Activated naive CD8-positive, alpha-beta T cell treated with anti-CD3 and anti-CD28 coated beads, Interleukin-2, amount 50 U/mL, for 24 hours (primary cell): ENCODE measurements around the gene TOMM7.

Experiments
- ATAC-seq: fragments of 150-1000 bp; cut with Tn5 transposase; one replicate; pipeline ENCODE4 v1.10.0; 2021
- DNase-seq: peaks from one replicate; pipeline ENCODE4 v3.0.0; 2021
- H3K27ac Mint-ChIP-seq: one replicate; pipeline ENCODE4 v1.8.0; 2021; ENCODE audit warnings: mild to moderate bottlenecking, mixed read lengths
- H3K27me3 Mint-ChIP-seq: one replicate; pipeline ENCODE4 v1.8.0; 2021; ENCODE audit warnings: mixed read lengths
- H3K36me3 Mint-ChIP-seq: one replicate; pipeline ENCODE4 v1.8.0; 2021; ENCODE audit warnings: low read depth, mixed read lengths
- H3K4me1 Mint-ChIP-seq: one replicate; pipeline ENCODE4 v1.8.0; 2021; ENCODE audit warnings: mixed read lengths
- H3K4me3 Mint-ChIP-seq: one replicate; pipeline ENCODE4 v1.8.0; 2021; ENCODE audit warnings: mild to moderate bottlenecking, moderate library complexity, mixed read lengths
- H3K9me3 Mint-ChIP-seq: one replicate; pipeline ENCODE4 v1.8.0; 2021; ENCODE audit warnings: mixed read lengths

Gene TOMM7

DNA sequence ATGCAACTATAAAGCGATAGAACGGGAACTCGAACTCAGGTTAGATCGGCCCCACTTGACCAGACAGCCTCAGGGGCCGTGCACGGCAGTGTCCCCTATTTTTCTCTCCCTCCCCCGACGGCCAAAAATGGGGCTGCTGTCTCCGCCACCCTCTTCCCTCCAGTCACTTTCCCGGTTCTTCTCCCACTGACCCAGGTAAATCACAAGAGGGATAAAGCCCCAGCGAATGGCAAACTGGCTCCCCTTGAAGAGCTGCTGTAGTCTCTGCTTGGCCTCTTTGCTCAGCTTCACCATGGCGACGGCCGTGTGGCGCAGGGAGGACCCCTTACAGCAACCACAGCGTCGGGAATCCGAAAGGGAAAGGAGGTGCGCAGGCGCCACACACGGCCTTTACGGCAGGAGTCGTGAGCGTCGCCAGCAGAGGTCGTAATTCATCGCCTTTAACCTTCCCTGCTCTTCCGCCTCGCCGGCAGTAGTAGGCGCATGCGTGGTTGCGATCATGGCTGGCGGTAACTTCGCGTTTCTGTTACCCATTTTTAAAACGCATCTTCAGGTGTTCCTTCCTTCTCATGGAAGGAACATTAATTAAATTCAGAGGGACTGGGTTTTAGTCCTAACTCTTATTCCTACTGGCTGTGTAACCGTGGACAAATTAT lies at the start of gene TOMM7:
Gene TOMM7 (minus strand): TSS at position 364 of the 656 bp plus-strand sequence. CDS start 70 bp downstream, at position 294.
- peak within 1 kb of the TSS; percentile 99 for H3K27ac Mint-ChIP-seq
- H3K4me3 Mint-ChIP-seq = peak within 1 kb of the TSS; percentile 99
- ATAC-seq (peak; percentile 96), DNase-seq (peak; percentile 86)
- H3K27me3 Mint-ChIP-seq = peaks cover 17% of the 10 kb centered on the region
- H3K36me3 Mint-ChIP-seq = peaks cover 26% of the 10 kb centered on the region
- H3K9me3 Mint-ChIP-seq = no peaks in the 10 kb centered on the region
- peaks cover 46% of the 10 kb centered on the region for H3K4me1 Mint-ChIP-seq

DNA sequence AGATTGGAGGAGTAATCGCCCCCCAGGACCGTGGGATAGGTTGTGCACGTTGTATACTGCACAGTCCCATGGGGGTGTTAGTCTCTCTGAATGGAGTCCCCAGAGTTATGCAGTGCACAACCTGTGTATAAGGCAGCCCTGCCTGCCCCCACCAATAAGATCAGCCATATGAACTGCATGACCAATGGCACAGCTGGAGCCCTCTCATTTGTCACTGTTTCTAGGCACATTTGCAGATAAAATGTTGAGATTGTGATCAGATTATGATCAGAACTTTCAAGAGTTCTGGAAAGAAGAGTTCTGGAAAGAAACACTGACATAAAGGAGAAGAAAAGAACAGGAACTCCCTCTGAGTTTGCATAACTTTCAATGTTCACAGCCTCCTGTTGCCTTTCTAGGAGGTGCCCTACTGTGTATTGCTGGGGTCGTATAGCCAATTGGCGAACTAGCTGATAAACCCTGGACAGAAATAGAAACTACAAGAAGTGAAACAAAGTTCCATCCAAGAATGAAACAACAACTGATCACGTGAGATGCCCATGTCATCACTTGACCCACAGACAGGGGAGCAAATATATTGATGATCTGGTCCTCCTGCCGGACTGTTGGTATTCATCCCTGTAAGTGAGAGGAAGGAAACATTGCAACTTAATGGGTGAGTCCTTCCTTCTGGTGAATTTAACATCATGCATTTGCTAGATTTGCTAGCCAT lies 49.6 kb upstream of the TOMM7 start:
- ATAC-seq (peak; percentile 73), DNase-seq (no peak)
- H3K27ac Mint-ChIP-seq = no peak overlapping the region
- H3K4me3 Mint-ChIP-seq = no peak overlapping the region
- no peaks in the 10 kb centered on the region for H3K27me3 Mint-ChIP-seq
- no peaks in the 10 kb centered on the region for H3K9me3 Mint-ChIP-seq
- H3K36me3 Mint-ChIP-seq = peaks cover 8% of the 10 kb centered on the region
- H3K4me1 Mint-ChIP-seq = peaks cover 11% of the 10 kb centered on the region

DNA sequence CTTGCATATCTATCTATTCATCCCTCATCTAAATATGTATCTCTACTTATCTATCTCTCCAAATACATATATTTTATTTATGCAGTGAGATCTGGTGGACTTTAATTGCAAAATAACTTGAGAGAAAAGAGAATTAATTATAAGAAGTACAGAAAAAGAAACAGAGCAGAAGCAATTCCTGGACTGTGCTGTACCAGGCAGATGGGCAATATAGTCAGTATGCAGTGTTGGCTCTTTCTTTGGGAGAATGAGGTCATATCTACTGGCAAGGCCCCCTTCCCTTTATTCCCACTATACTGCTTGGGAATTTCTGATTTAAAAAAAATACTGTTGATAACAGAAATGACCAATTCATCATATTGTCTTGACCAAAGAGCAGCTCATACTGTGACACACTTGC lies 49.0 kb upstream of the TOMM7 start:
- no peaks in the 10 kb centered on the region for H3K9me3 Mint-ChIP-seq

DNA sequence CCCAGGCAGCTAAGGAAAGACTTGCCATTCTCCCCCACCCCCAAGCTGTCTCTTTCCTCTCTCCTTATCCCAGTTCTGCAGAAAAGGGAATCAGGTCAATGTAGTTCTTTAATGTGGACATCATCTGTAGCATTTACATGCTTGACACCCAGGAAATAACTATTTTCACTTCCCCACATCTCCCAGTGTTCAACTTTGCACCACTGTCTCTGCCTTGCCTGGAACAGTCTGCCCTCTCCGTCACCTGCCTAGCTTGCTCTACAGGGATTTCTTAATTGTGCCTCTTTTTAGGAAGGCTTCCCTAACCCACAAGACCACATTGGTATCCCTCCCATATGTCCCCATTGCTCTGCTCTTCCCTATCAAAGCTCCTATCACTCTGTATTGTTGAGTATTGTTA lies 45.9 kb upstream of the TOMM7 start:
- no peaks in the 10 kb centered on the region for H3K9me3 Mint-ChIP-seq
- ATAC-seq (no peak), DNase-seq (no peak)
- H3K36me3 Mint-ChIP-seq = peaks cover 29% of the 10 kb centered on the region
- H3K27me3 Mint-ChIP-seq = no peaks in the 10 kb centered on the region
- H3K27ac Mint-ChIP-seq = no peak overlapping the region
- peaks cover 32% of the 10 kb centered on the region for H3K4me1 Mint-ChIP-seq
- no peak overlapping the region for H3K4me3 Mint-ChIP-seq

More for the DNA sequence above, 49.0 kb upstream of the TOMM7 start:
- ATAC-seq (no peak), DNase-seq (no peak)
- no peaks in the 10 kb centered on the region for H3K27me3 Mint-ChIP-seq
- H3K27ac Mint-ChIP-seq = no peak overlapping the region
- no peak overlapping the region for H3K4me3 Mint-ChIP-seq
- H3K36me3 Mint-ChIP-seq = peaks cover 10% of the 10 kb centered on the region
- H3K4me1 Mint-ChIP-seq = peaks cover 14% of the 10 kb centered on the region

DNA sequence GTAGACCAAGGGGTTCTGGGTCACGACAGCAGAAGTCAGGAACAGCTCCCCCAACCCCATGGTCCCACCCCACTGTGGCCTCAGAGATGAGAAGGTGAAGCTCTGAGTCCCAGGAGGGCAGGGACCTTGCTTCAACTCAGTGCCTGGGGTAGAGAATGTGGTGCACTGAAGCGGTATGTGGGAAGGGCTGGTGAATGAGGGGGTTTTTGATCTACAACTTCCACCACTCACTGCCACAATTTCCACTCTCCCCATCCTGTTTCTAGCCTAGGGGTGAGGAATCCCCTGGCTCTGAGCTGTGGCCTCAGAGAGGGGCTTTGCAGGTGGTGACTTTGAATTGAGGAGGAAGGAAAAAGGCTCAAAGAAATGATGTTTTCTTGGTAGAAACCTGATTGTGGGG lies 44.9 kb upstream of the TOMM7 start:
- no peak overlapping the region for H3K4me3 Mint-ChIP-seq

DNA sequence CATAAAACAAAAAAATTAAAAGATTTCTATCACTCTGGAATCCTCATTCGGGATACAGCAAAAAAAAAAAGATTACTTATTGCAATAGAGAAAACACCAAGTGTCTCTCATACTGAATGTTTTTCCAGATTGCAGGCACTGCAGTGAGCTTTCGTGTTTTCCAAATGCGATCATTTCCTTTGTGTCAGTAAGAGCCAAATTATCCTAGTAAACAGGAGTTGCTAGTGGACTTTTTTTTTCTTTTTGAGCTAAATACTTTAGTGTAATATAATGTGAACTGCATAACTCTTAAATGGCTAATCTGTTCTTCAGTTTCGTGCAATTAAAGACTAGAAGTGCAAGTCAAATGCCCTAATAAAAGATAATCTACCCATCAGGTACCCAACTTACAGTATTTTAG lies 44.4 kb upstream of the TOMM7 start:
- H3K9me3 Mint-ChIP-seq = no peaks in the 10 kb centered on the region
- DNase-seq (no peak), ATAC-seq (no peak)
- H3K36me3 Mint-ChIP-seq = peaks cover 35% of the 10 kb centered on the region
- H3K27me3 Mint-ChIP-seq = no peaks in the 10 kb centered on the region
- H3K27ac Mint-ChIP-seq = no peak overlapping the region
- H3K4me1 Mint-ChIP-seq = peaks cover 33% of the 10 kb centered on the region
- no peak overlapping the region for H3K4me3 Mint-ChIP-seq

More for the DNA sequence above, 44.9 kb upstream of the TOMM7 start:
- no peaks in the 10 kb centered on the region for H3K9me3 Mint-ChIP-seq
- H3K4me1 Mint-ChIP-seq = peaks cover 36% of the 10 kb centered on the region
- H3K27ac Mint-ChIP-seq = peak overlapping the region; percentile 34
- H3K27me3 Mint-ChIP-seq = no peaks in the 10 kb centered on the region
- DNase-seq = no peak
- ATAC-seq = no peak
- peaks cover 32% of the 10 kb centered on the region for H3K36me3 Mint-ChIP-seq

DNA sequence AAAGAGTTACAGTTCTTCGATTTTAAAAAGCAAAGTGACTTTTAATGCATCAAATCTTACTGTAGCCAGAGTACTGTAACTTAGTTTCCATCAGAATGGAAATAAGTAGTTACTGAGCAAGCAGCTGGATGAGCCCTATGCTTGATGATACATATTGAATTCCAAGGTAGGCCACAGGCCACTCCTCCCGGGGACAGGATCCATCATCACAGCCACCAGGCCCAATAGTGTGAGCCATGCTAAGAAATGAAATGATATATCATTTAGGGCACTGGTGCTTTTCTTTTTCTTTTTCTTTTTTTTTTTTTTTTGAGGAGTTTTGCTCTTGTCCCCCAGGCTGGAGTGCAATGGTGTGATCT lies 42.9 kb upstream of the TOMM7 start:
- Mint-ChIP-seq H3K27me3 (no peaks in the 10 kb centered on the region), H3K36me3 (peaks cover 43% of the 10 kb centered on the region), H3K4me1 (peaks cover 39% of the 10 kb centered on the region), H3K4me3 (no peak overlapping the region), H3K27ac (no peak overlapping the region), H3K9me3 (no peaks in the 10 kb centered on the region)
- no peak for DNase-seq
- ATAC-seq = no peak

DNA sequence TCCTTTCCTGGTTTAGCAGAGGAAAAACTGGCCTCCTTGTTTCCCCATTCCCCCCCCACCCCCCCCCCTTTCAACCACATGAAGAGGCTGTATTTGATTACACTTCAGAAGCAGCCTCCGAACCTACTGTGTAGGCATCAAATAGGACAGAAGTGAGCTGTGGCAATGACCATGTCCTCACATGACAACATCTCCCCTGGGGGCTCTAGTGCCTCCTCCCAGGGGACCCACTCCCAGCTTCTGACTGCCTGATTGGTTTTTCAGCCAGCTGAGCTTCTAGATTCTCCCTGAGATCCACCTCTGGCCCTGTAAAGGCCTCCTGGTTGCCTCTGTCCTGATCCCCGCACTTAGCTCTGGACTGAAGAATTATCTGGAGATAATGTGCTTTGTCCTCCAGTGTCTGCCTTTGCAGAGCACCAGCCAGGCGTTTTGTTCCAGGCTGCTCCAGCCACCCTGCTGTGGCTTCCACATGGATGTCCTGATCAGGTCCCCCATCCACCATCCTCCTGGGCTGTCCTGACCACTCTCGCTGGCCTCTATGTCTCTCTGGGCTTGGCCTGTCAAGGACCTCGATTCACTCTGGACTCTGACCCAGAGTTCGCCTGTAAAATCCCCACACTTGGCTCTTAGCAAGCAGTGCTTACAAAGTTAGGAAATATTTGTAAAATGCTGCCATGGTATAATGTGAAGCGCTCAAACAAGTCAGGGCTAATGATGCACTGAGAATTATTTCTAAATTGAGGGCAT lies 42.4 kb upstream of the TOMM7 start:
- Mint-ChIP-seq H3K4me3 (no peak overlapping the region), H3K4me1 (peaks cover 44% of the 10 kb centered on the region), H3K36me3 (peaks cover 45% of the 10 kb centered on the region), H3K27ac (no peak overlapping the region), H3K9me3 (no peaks in the 10 kb centered on the region), H3K27me3 (no peaks in the 10 kb centered on the region)
- DNase-seq (no peak), ATAC-seq (no peak)

DNA sequence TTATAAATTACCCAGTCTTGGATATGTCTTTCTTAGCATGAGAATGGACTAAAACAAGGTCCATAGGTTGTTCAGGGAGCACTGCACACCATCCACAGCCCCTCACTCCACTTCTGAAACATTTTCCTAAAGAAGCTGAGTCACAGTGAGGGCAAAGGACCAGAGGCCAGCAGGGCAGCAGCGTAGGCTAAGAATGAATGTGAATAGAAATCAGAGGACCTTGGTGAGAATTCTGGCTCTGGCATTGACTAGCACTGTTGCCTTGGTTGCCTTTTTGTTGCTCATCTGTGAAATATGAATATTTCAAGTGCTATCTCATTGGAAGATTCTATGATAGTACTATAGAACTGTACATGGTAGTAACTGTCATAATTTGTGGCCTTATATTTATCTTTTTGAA lies 41.7 kb upstream of the TOMM7 start:
- H3K4me3 Mint-ChIP-seq = no peak overlapping the region
- peaks cover 49% of the 10 kb centered on the region for H3K4me1 Mint-ChIP-seq
- no peak overlapping the region for H3K27ac Mint-ChIP-seq
- peaks cover 52% of the 10 kb centered on the region for H3K36me3 Mint-ChIP-seq
- H3K9me3 Mint-ChIP-seq = no peaks in the 10 kb centered on the region
- ATAC-seq = peak; percentile 2
- DNase-seq = no peak
- H3K27me3 Mint-ChIP-seq = no peaks in the 10 kb centered on the region

DNA sequence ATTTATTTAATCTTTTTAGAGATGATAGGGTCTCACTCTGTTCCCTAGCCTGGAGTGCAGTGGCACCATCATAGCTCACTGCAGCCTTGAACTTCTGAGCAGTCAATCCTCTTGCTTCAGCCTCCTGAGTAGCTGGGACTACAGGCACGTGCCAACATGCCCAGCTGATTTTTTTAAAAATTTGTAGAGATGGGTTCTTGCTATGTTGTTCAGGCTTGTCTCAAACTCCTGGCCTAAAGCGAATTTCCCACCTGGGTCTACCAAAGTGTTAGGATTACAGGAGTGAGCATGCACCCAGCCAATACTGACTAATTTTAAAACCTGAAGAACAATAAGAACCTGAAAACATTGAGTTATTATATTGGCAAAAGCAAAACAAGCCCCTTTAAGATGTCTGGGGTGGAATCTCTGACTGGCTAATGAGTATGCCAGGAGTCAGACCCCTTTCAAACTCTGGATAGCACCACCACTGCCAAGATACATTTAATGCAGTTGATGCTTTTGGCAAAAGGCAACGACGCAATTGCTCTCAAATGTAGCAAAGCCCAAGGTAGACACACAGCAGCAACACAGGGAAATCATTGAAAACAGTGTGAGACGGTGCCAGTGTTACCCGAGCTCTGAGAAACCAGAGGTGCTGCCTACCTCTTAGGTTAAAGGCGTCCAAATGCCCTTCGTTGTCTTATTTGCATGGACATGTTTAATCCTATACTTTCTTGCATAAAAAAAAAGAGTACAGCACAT lies 40.7 kb upstream of the TOMM7 start:
- ATAC-seq (no peak), DNase-seq (no peak)
- Mint-ChIP-seq H3K36me3 (peaks cover 57% of the 10 kb centered on the region), H3K4me3 (no peak overlapping the region), H3K9me3 (no peaks in the 10 kb centered on the region), H3K27ac (no peak overlapping the region), H3K27me3 (no peaks in the 10 kb centered on the region), H3K4me1 (peaks cover 58% of the 10 kb centered on the region)

DNA sequence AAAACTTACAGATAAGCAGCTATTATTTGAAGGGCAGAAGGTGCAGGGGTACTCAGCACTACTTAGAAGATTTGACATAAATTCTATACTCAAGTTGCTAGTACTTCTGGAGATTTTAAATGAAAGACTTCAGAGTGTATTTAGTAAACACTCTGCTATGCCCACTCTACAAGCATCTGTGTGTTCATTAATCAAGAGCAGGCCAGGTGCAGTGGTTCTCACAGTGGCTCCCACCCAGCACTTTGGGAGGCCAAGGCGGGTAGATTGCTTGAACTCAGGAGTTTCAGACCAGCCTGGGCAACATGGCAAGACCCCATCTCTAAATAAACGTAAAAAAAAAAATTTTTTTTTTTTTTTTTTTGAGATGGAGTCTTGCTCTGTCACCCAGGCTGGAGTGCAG lies 38.9 kb upstream of the TOMM7 start:
- Mint-ChIP-seq H3K4me1 (peaks cover 64% of the 10 kb centered on the region), H3K36me3 (peaks cover 70% of the 10 kb centered on the region)

DNA sequence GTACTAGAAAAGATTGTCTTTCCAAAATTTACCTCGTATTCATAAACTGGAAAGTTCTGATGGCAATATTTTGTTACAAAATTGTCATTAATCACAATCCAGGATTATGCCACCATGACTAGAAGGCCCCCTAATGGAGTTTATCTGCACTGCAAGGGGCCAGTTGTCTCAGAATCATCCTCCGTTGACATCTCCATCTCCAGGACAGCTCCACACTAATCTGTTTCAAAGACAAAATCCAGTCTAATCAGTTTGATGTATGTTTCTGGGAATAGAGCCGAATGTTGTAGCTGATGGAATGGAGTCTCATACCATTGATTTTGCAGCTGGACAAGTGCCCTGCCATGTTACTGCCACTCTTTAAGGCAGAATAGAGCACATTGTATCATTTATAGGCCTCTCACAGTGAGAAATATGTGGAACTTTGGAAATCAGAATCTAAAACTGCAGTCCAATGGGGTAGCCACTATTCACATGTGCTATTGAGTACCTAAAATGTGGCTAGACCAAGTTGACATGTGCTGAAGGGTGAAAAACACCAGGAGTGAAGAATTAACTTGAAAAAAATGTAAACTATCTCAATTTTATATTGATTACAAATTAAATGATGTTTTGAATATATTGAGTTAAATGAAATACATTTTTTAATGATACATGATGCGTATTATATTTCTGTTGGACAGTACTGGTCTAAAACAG lies 38.3 kb upstream of the TOMM7 start:
- peak; percentile 28 for DNase-seq
- no peak for ATAC-seq

More for the DNA sequence above, 38.9 kb upstream of the TOMM7 start:
- no peaks in the 10 kb centered on the region for H3K9me3 Mint-ChIP-seq
- no peaks in the 10 kb centered on the region for H3K27me3 Mint-ChIP-seq
- no peak overlapping the region for H3K27ac Mint-ChIP-seq
- DNase-seq (no peak), ATAC-seq (no peak)
- H3K4me3 Mint-ChIP-seq = no peak overlapping the region

DNA sequence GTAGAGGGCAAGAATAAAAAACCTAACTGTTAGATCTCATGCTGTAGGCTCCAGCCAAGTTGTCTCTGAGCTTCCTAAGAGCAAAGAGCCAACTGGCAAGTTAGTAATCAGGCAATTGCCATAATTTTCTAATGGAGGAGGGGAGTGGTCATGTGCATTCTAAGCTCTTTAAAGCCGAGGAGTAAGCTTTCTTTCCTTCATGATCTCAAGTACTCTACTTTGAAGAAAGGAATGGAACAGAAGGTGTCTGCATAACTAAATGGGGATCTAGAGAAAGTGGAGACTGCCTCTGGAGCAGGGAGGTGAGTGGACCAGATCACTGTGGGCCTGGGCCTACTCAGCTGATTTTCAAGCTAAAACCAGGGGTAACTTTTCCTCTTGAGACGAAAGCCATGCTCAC lies 37.7 kb upstream of the TOMM7 start:
- Mint-ChIP-seq H3K4me1 (peaks cover 66% of the 10 kb centered on the region), H3K9me3 (no peaks in the 10 kb centered on the region), H3K36me3 (peaks cover 73% of the 10 kb centered on the region), H3K27me3 (no peaks in the 10 kb centered on the region), H3K4me3 (no peak overlapping the region), H3K27ac (peak overlapping the region; percentile 53)
- ATAC-seq (no peak), DNase-seq (no peak)

More for the DNA sequence above, 38.3 kb upstream of the TOMM7 start:
- no peak overlapping the region for H3K4me3 Mint-ChIP-seq
- peaks cover 71% of the 10 kb centered on the region for H3K36me3 Mint-ChIP-seq
- no peaks in the 10 kb centered on the region for H3K27me3 Mint-ChIP-seq
- peaks cover 66% of the 10 kb centered on the region for H3K4me1 Mint-ChIP-seq
- peak overlapping the region; percentile 13 for H3K27ac Mint-ChIP-seq
- no peaks in the 10 kb centered on the region for H3K9me3 Mint-ChIP-seq
